Measurements from ENCODE around the gene C1orf35.

The C1orf35 gene

GRCh38 chr1:228079601-228080263, 23.4 kb downstream of the C1orf35 start:
- Histone ChIP-seq H3K4me1 (ENCODE audit: control insufficient read depth, low read depth, low read length) (peaks cover 13% of the 10 kb centered on the region), H3K9me3 (ENCODE audit: control insufficient read depth, low read depth, low read length) (no peaks in the 10 kb centered on the region), H3K9ac (ENCODE audit: low read length) (no peak overlapping the region)

GRCh38 chr1:228079013-228079412, 24.1 kb downstream of the C1orf35 start:
- no peaks in the 10 kb centered on the region for H3K36me3 ChIP-seq (ENCODE audit: control insufficient read depth, low read depth, low read length)
- H3K4me3 ChIP-seq (ENCODE audit: low read length): no peak overlapping the region
- peaks cover 39% of the 10 kb centered on the region for H3K27me3 ChIP-seq (ENCODE audit: control insufficient read depth, insufficient read depth, low read length)

More at GRCh38 chr1:228079601-228080263, 23.4 kb downstream of the C1orf35 start:
- Histone ChIP-seq H3K4me3 (ENCODE audit: low read length) (no peak overlapping the region), H3K27ac (ENCODE audit: low read length) (no peak overlapping the region), H3K27me3 (ENCODE audit: control insufficient read depth, insufficient read depth, low read length) (peaks cover 32% of the 10 kb centered on the region), H3K36me3 (ENCODE audit: control insufficient read depth, low read depth, low read length) (no peaks in the 10 kb centered on the region)

GRCh38 chr1:228077565-228078330, 25.4 kb downstream of the C1orf35 start:
- Histone ChIP-seq H3K4me1 (ENCODE audit: control insufficient read depth, low read depth, low read length) (peaks cover 5% of the 10 kb centered on the region), H3K4me3 (ENCODE audit: low read length) (no peak overlapping the region), H3K27ac (ENCODE audit: low read length) (no peak overlapping the region), H3K27me3 (ENCODE audit: control insufficient read depth, insufficient read depth, low read length) (peaks cover 52% of the 10 kb centered on the region), H3K9ac (ENCODE audit: low read length) (no peak overlapping the region), H3K36me3 (ENCODE audit: control insufficient read depth, low read depth, low read length) (no peaks in the 10 kb centered on the region), H3K9me3 (ENCODE audit: control insufficient read depth, low read depth, low read length) (no peaks in the 10 kb centered on the region)

More at GRCh38 chr1:228079013-228079412, 24.1 kb downstream of the C1orf35 start:
- no peak overlapping the region for H3K27ac ChIP-seq (ENCODE audit: low read length)
- H3K9me3 ChIP-seq (ENCODE audit: control insufficient read depth, low read depth, low read length): no peaks in the 10 kb centered on the region
- H3K9ac ChIP-seq (ENCODE audit: low read length): no peak overlapping the region
- H3K4me1 ChIP-seq (ENCODE audit: control insufficient read depth, low read depth, low read length): peaks cover 6% of the 10 kb centered on the region

GRCh38 chr1:228076796-228077430, 26.2 kb downstream of the C1orf35 start:
- Histone ChIP-seq H3K36me3 (ENCODE audit: control insufficient read depth, low read depth, low read length) (no peaks in the 10 kb centered on the region), H3K27ac (ENCODE audit: low read length) (no peak overlapping the region), H3K9me3 (ENCODE audit: control insufficient read depth, low read depth, low read length) (no peaks in the 10 kb centered on the region), H3K27me3 (ENCODE audit: control insufficient read depth, insufficient read depth, low read length) (peaks cover 60% of the 10 kb centered on the region), H3K4me3 (ENCODE audit: low read length) (no peak overlapping the region), H3K9ac (ENCODE audit: low read length) (no peak overlapping the region), H3K4me1 (ENCODE audit: control insufficient read depth, low read depth, low read length) (peaks cover 5% of the 10 kb centered on the region)

- Histone ChIP-seq H3K4me1 (ENCODE audit: control insufficient read depth, low read depth, low read length) (peaks cover 5% of the 10 kb centered on the region), H3K27me3 (ENCODE audit: control insufficient read depth, insufficient read depth, low read length) (peaks cover 71% of the 10 kb centered on the region), H3K36me3 (ENCODE audit: control insufficient read depth, low read depth, low read length) (no peaks in the 10 kb centered on the region), H3K9me3 (ENCODE audit: control insufficient read depth, low read depth, low read length) (no peaks in the 10 kb centered on the region), H3K27ac (ENCODE audit: low read length) (no peak overlapping the region), H3K4me3 (ENCODE audit: low read length) (no peak overlapping the region), H3K9ac (ENCODE audit: low read length) (no peak overlapping the region)
Observed at GRCh38 chr1:228075801-228076271, 27.3 kb downstream of the C1orf35 start.

GRCh38 chr1:228074954-228075730, 28.0 kb downstream of the C1orf35 start:
- H3K27ac ChIP-seq (ENCODE audit: low read length): no peak overlapping the region
- H3K9ac ChIP-seq (ENCODE audit: low read length): no peak overlapping the region
- no peak overlapping the region for H3K4me3 ChIP-seq (ENCODE audit: low read length)
- peaks cover 5% of the 10 kb centered on the region for H3K4me1 ChIP-seq (ENCODE audit: control insufficient read depth, low read depth, low read length)
- no peaks in the 10 kb centered on the region for H3K9me3 ChIP-seq (ENCODE audit: control insufficient read depth, low read depth, low read length)
- peaks cover 78% of the 10 kb centered on the region for H3K27me3 ChIP-seq (ENCODE audit: control insufficient read depth, insufficient read depth, low read length)
- H3K36me3 ChIP-seq (ENCODE audit: control insufficient read depth, low read depth, low read length): no peaks in the 10 kb centered on the region

- Histone ChIP-seq H3K27me3 (ENCODE audit: control insufficient read depth, insufficient read depth, low read length) (peaks cover 89% of the 10 kb centered on the region), H3K4me1 (ENCODE audit: control insufficient read depth, low read depth, low read length) (peaks cover 4% of the 10 kb centered on the region), H3K4me3 (ENCODE audit: low read length) (no peak overlapping the region), H3K36me3 (ENCODE audit: control insufficient read depth, low read depth, low read length) (no peaks in the 10 kb centered on the region), H3K9me3 (ENCODE audit: control insufficient read depth, low read depth, low read length) (no peaks in the 10 kb centered on the region), H3K27ac (ENCODE audit: low read length) (no peak overlapping the region), H3K9ac (ENCODE audit: low read length) (no peak overlapping the region)
Observed at GRCh38 chr1:228073857-228074545, 29.1 kb downstream of the C1orf35 start.

GRCh38 chr1:228073061-228073856, 29.9 kb downstream of the C1orf35 start:
- Histone ChIP-seq H3K27ac (ENCODE audit: low read length) (no peak overlapping the region), H3K9ac (ENCODE audit: low read length) (no peak overlapping the region), H3K4me1 (ENCODE audit: control insufficient read depth, low read depth, low read length) (no peaks in the 10 kb centered on the region), H3K4me3 (ENCODE audit: low read length) (no peak overlapping the region), H3K27me3 (ENCODE audit: control insufficient read depth, insufficient read depth, low read length) (peaks cover 97% of the 10 kb centered on the region), H3K9me3 (ENCODE audit: control insufficient read depth, low read depth, low read length) (no peaks in the 10 kb centered on the region), H3K36me3 (ENCODE audit: control insufficient read depth, low read depth, low read length) (no peaks in the 10 kb centered on the region)

- H3K36me3 ChIP-seq (ENCODE audit: control insufficient read depth, low read depth, low read length): no peaks in the 10 kb centered on the region
Observed at GRCh38 chr1:228072658-228073043, 30.5 kb downstream of the C1orf35 start.

More at GRCh38 chr1:228072658-228073043, 30.5 kb downstream of the C1orf35 start:
- Histone ChIP-seq H3K4me3 (ENCODE audit: low read length) (no peak overlapping the region), H3K9me3 (ENCODE audit: control insufficient read depth, low read depth, low read length) (no peaks in the 10 kb centered on the region), H3K27ac (ENCODE audit: low read length) (no peak overlapping the region), H3K27me3 (ENCODE audit: control insufficient read depth, insufficient read depth, low read length) (peaks cover 99% of the 10 kb centered on the region), H3K4me1 (ENCODE audit: control insufficient read depth, low read depth, low read length) (no peaks in the 10 kb centered on the region), H3K9ac (ENCODE audit: low read length) (no peak overlapping the region)
